Mammary epithelial cell (primary cell): ENCODE measurements around the gene KLRC1.
"Not testable (repeated sequence)": the region's sequence is repeated elsewhere in the genome, so short reads cannot be mapped to it uniquely, and the experiment has no call there.

Experiments
- CTCF ChIP-seq, 2 donors: IDR thresholded peaks in 1 of 2; conservative IDR thresholded peaks in 1 of 2; 2 replicates each; pipeline ENCODE4 v1.5.1; 2011 to 2012; ENCODE audit warnings: inconsistent platforms in 2 of 2, low read length in 2 of 2, mild to moderate bottlenecking in 2 of 2, control low read depth in 1 of 2, low read depth in 1 of 2; ENCODE audit not compliant: insufficient read depth in 1 of 2; ENCODE audit errors: extremely low read depth in 1 of 2
- EZH2 ChIP-seq: IDR thresholded peaks from 2 replicates; pipeline ENCODE4 v1.6.1; 2012; ENCODE audit warnings: low read length, inconsistent platforms, borderline replicate concordance

GRCh38 chr12:10441144-10441543 lies 12.0 kb downstream of the KLRC1 start:
- TF ChIP-seq EZH2; CTCF (conservative IDR thresholded peaks at IDR 0.05 in 1 of 2, IDR thresholded peaks at IDR 0.05 in 1 of 2; ENCODE audit: extremely low read depth in 1 of 2, insufficient read depth in 1 of 2, low read depth in 1 of 2, low read length in 2 of 2): not testable (repeated sequence)
